DND-41 (cell line): ENCODE data around the gene CASQ2.

Source experiments
- ATAC-seq: fragments of 200-7000 bp; cut with Tn5 transposase; 3 replicates; pipeline ENCODE4 v1.9.1; 2021; ENCODE audit warnings: low read depth; ENCODE audit not compliant: insufficient read depth
- DNase-seq: peaks from one replicate; pipeline ENCODE4 v3.0.0-alpha.2; 2020
- H2AFZ ChIP-seq: 2 replicates; pipeline ENCODE4 v1.6.0; 2012; ENCODE audit warnings: low read depth, low read length
- H3K27ac ChIP-seq: 2 replicates; pipeline ENCODE4 v1.5.1; 2012; ENCODE audit warnings: low read length, inconsistent platforms
- H3K27me3 ChIP-seq: fragments of 200-600 bp; sonication (generic); 2 replicates; pipeline ENCODE4 v1.6.0; 2012; ENCODE audit warnings: low read length, mild to moderate bottlenecking, inconsistent platforms; ENCODE audit not compliant: insufficient read depth, poor library complexity
- H3K36me3 ChIP-seq: 2 replicates; pipeline ENCODE4 v1.5.1; 2012; ENCODE audit warnings: low read length, inconsistent platforms; ENCODE audit not compliant: insufficient read depth
- H3K4me1 ChIP-seq: 2 replicates; pipeline ENCODE4 v1.5.1; 2012; ENCODE audit warnings: mild to moderate bottlenecking, low read length; ENCODE audit not compliant: insufficient read depth
- H3K4me2 ChIP-seq: 2 replicates; pipeline ENCODE4 v1.6.0; 2012; ENCODE audit warnings: mild to moderate bottlenecking, moderate library complexity, low read length, inconsistent platforms; ENCODE audit not compliant: insufficient read depth
- H3K4me3 ChIP-seq, 2 experiments: fragments of 200-600 bp in 1 of 2; shearing (Covaris generic) in 1 of 2; 2 replicates each; pipeline ENCODE4 v1.5.1; 2012 to 2016; ENCODE audit warnings: inconsistent platforms in 2 of 2, low read length in 2 of 2, mild to moderate bottlenecking in 2 of 2, low read depth in 1 of 2, moderate library complexity in 1 of 2
- H3K79me2 ChIP-seq: 2 replicates; pipeline ENCODE4 v1.6.0; 2012; ENCODE audit warnings: low read length, inconsistent platforms; ENCODE audit not compliant: insufficient read depth
- H3K9ac ChIP-seq: 2 replicates; pipeline ENCODE4 v1.6.0; 2012; ENCODE audit warnings: low read depth, mild to moderate bottlenecking, inconsistent platforms, low read length, moderate library complexity
- H3K9me3 ChIP-seq: 2 replicates; pipeline ENCODE4 v1.5.1; 2012; ENCODE audit warnings: low read length, moderate library complexity, mild to moderate bottlenecking, inconsistent platforms; ENCODE audit not compliant: insufficient read depth, severe bottlenecking
- H4K20me1 ChIP-seq: 2 replicates; pipeline ENCODE4 v1.6.0; 2012; ENCODE audit warnings: low read length; ENCODE audit not compliant: insufficient read depth
- CTCF ChIP-seq: IDR thresholded peaks from 2 replicates; pipeline ENCODE4 v1.5.1; 2012; ENCODE audit warnings: borderline replicate concordance, low read length, moderate library complexity, mild to moderate bottlenecking; ENCODE audit not compliant: poor library complexity, severe bottlenecking; ENCODE audit errors: extremely low read depth
- EZH2 ChIP-seq: IDR thresholded peaks from 3 replicates; pipeline ENCODE4 v1.6.1; 2012; ENCODE audit warnings: borderline replicate concordance, low read depth, mild to moderate bottlenecking, moderate library complexity, low read length, inconsistent platforms; ENCODE audit not compliant: severe bottlenecking

Gene CASQ2

GRCh38 chr1:115655306-115655663, 113.2 kb downstream of the CASQ2 start:
- TF ChIP-seq CTCF (no peak), EZH2 (no peak)
- Histone ChIP-seq H3K9ac (no peak overlapping the region), H3K27ac (peak overlapping the region; percentile 36; the same call in 1 of the 2 replicates), H3K9me3 (no peaks in the 10 kb centered on the region), H3K36me3 (peaks cover 77% of the 10 kb centered on the region), H3K4me2 (no peak overlapping the region), H3K4me3 (no peak overlapping the region), H4K20me1 (peaks cover 18% of the 10 kb centered on the region), H2AFZ (no peak overlapping the region), H3K4me1 (peaks cover 32% of the 10 kb centered on the region), H3K27me3 (no peaks in the 10 kb centered on the region), H3K79me2 (peaks cover 45% of the 10 kb centered on the region)
- ATAC-seq (peak; percentile 67), DNase-seq (no peak)

GRCh38 chr1:115654663-115655305, 113.7 kb downstream of the CASQ2 start:
- peaks cover 72% of the 10 kb centered on the region for H3K36me3 ChIP-seq
- peaks cover 32% of the 10 kb centered on the region for H3K4me1 ChIP-seq
- no peaks in the 10 kb centered on the region for H3K27me3 ChIP-seq
- H3K4me3 ChIP-seq: no peak overlapping the region
- no peak for DNase-seq
- no peak overlapping the region for H3K4me2 ChIP-seq
- TF ChIP-seq EZH2: no peak
- TF ChIP-seq CTCF: no peak
- peak; percentile 47 for ATAC-seq
- H3K27ac ChIP-seq: peak overlapping the region; percentile 35; the same call in 1 of the 2 replicates
- H2AFZ ChIP-seq: no peak overlapping the region
- no peak overlapping the region for H3K9ac ChIP-seq
- H3K79me2 ChIP-seq: peaks cover 50% of the 10 kb centered on the region
- H3K9me3 ChIP-seq: no peaks in the 10 kb centered on the region
- H4K20me1 ChIP-seq: peaks cover 21% of the 10 kb centered on the region

- H3K36me3 ChIP-seq: peaks cover 68% of the 10 kb centered on the region
- H3K4me2 ChIP-seq: no peak overlapping the region
- peaks cover 56% of the 10 kb centered on the region for H3K79me2 ChIP-seq
- DNase-seq (no peak), ATAC-seq (no peak)
- no peak overlapping the region for H3K4me3 ChIP-seq
- H3K9ac ChIP-seq: no peak overlapping the region
- no peaks in the 10 kb centered on the region for H3K9me3 ChIP-seq
- H2AFZ ChIP-seq: no peak overlapping the region
- peaks cover 35% of the 10 kb centered on the region for H3K4me1 ChIP-seq
- no peak overlapping the region for H3K27ac ChIP-seq
- TF ChIP-seq EZH2 (no peak), CTCF (no peak)
- H4K20me1 ChIP-seq: peaks cover 26% of the 10 kb centered on the region
- H3K27me3 ChIP-seq: no peaks in the 10 kb centered on the region
Measured at GRCh38 chr1:115654125-115654524, 114.4 kb downstream of the CASQ2 start.

- H3K36me3 ChIP-seq: peaks cover 53% of the 10 kb centered on the region
- H2AFZ ChIP-seq: no peak overlapping the region
- H3K27me3 ChIP-seq: no peaks in the 10 kb centered on the region
- peaks cover 53% of the 10 kb centered on the region for H3K4me1 ChIP-seq
- no peak overlapping the region for H3K27ac ChIP-seq
- no peak overlapping the region for H3K4me3 ChIP-seq
- ATAC-seq (no peak), DNase-seq (no peak)
- H4K20me1 ChIP-seq: peaks cover 35% of the 10 kb centered on the region
- no peak for TF ChIP-seq CTCF
- TF ChIP-seq EZH2: no peak
- no peak overlapping the region for H3K4me2 ChIP-seq
- H3K9me3 ChIP-seq: no peaks in the 10 kb centered on the region
- H3K9ac ChIP-seq: no peak overlapping the region
- peaks cover 64% of the 10 kb centered on the region for H3K79me2 ChIP-seq
Measured at GRCh38 chr1:115652236-115652788, 116.2 kb downstream of the CASQ2 start.
